ENCODE results near the gene PYDC1.

GRCh38 chr16:31260136-31260931 lies 43.4 kb upstream of the PYDC1 start:
- TF ChIP-seq POLR2AphosphoS5 (IDR thresholded peaks at IDR 0.05) (no peak), POLR2A (IDR thresholded peaks at IDR 0.05) (no peak), EP300 (IDR thresholded peaks at IDR 0.05; ENCODE audit: low read depth) (no peak)
- TF ChIP-seq, protein P1, sequence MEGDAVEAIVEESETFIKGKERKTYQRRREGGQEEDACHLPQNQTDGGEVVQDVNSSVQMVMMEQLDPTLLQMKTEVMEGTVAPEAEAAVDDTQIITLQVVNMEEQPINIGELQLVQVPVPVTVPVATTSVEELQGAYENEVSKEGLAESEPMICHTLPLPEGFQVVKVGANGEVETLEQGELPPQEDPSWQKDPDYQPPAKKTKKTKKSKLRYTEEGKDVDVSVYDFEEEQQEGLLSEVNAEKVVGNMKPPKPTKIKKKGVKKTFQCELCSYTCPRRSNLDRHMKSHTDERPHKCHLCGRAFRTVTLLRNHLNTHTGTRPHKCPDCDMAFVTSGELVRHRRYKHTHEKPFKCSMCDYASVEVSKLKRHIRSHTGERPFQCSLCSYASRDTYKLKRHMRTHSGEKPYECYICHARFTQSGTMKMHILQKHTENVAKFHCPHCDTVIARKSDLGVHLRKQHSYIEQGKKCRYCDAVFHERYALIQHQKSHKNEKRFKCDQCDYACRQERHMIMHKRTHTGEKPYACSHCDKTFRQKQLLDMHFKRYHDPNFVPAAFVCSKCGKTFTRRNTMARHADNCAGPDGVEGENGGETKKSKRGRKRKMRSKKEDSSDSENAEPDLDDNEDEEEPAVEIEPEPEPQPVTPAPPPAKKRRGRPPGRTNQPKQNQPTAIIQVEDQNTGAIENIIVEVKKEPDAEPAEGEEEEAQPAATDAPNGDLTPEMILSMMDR (IDR thresholded peaks at IDR 0.05): no peak
